MM.1S (cell line): ENCODE data around the gene ZNF184.

ENCODE experiments used
- DNase-seq: peaks from one replicate; pipeline ENCODE4 v3.0.0-alpha.2; 2015
- H2AFZ ChIP-seq: fragments of 300-600 bp; sonication (generic); 2 replicates; pipeline ENCODE4 v1.6.0; 2016; ENCODE audit warnings: antibody characterized with exemption, low read length
- H3F3A ChIP-seq: fragments of 300-600 bp; sonication (generic); 2 replicates; pipeline ENCODE4 v1.6.1; 2016; ENCODE audit warnings: mild to moderate bottlenecking, antibody characterized with exemption, low read length, moderate library complexity, mixed read lengths; ENCODE audit not compliant: insufficient read depth
- H3K27ac ChIP-seq: fragments of 300-600 bp; sonication (generic); 2 replicates; pipeline ENCODE4 v1.5.1; 2016; ENCODE audit warnings: mild to moderate bottlenecking, low read length
- H3K27me3 ChIP-seq: fragments of 300-600 bp; sonication (generic); replicated peaks from 2 replicates; pipeline ENCODE4 v1.6.0; 2016; ENCODE audit warnings: low read length; ENCODE audit not compliant: insufficient read depth
- H3K36me3 ChIP-seq: fragments of 300-600 bp; sonication (generic); replicated peaks from 2 replicates; pipeline ENCODE4 v1.6.1; 2016; ENCODE audit warnings: mild to moderate bottlenecking, low read length, mixed read lengths; ENCODE audit not compliant: insufficient read depth
- H3K4me1 ChIP-seq: fragments of 300-600 bp; sonication (generic); 2 replicates; pipeline ENCODE4 v1.6.1; 2016; ENCODE audit warnings: low read length, mixed read lengths
- H3K4me2 ChIP-seq: fragments of 300-600 bp; sonication (generic); 2 replicates; pipeline ENCODE4 v1.6.0; 2016; ENCODE audit warnings: low read depth, low read length
- H3K4me3 ChIP-seq: fragments of 300-600 bp; sonication (generic); 2 replicates; pipeline ENCODE4 v1.5.1; 2016; ENCODE audit warnings: low read length, mixed read lengths
- H3K79me2 ChIP-seq: fragments of 300-600 bp; sonication (generic); 2 replicates; pipeline ENCODE4 v1.6.1; 2016; ENCODE audit warnings: mixed run types, low read length, mixed read lengths
- H3K9ac ChIP-seq: fragments of 300-600 bp; sonication (generic); 2 replicates; pipeline ENCODE4 v1.6.1; 2016; ENCODE audit warnings: low read length, mixed read lengths
- H3K9me2 ChIP-seq: fragments of 300-600 bp; sonication (generic); replicated peaks from 2 replicates; pipeline ENCODE4 v1.6.1; 2016; ENCODE audit warnings: mild to moderate bottlenecking, low read length, mixed read lengths; ENCODE audit not compliant: insufficient read depth
- H3K9me3 ChIP-seq: fragments of 300-600 bp; sonication (generic); replicated peaks from 2 replicates; pipeline ENCODE4 v1.6.1; 2016; ENCODE audit warnings: mild to moderate bottlenecking, low read length, mixed read lengths; ENCODE audit not compliant: insufficient read depth
- H4K20me1 ChIP-seq: fragments of 300-600 bp; sonication (generic); 2 replicates; pipeline ENCODE4 v1.6.1; 2016; ENCODE audit warnings: mild to moderate bottlenecking, low read length, moderate library complexity, mixed read lengths; ENCODE audit not compliant: insufficient read depth
- EZH2 ChIP-seq: fragments of 300-600 bp; sonication (generic); optimal IDR thresholded peaks from 2 replicates; pipeline ENCODE3; 2017; ENCODE audit warnings: low read depth, mild to moderate bottlenecking, antibody characterized with exemption, low read length, mixed read lengths
- EZH2phosphoT487 ChIP-seq: fragments of 300-600 bp; sonication (generic); IDR thresholded peaks from 2 replicates; pipeline ENCODE4 v1.6.1; 2018; ENCODE audit warnings: antibody characterized with exemption, low read length
- TF ChIP-seq, protein P1 (sequence below): fragments of 300-600 bp; sonication (generic); IDR thresholded peaks from 2 replicates; pipeline ENCODE4 v1.5.1; 2016; ENCODE audit warnings: antibody characterized with exemption, low read length, mixed read lengths

ZNF184 gene

DNA sequence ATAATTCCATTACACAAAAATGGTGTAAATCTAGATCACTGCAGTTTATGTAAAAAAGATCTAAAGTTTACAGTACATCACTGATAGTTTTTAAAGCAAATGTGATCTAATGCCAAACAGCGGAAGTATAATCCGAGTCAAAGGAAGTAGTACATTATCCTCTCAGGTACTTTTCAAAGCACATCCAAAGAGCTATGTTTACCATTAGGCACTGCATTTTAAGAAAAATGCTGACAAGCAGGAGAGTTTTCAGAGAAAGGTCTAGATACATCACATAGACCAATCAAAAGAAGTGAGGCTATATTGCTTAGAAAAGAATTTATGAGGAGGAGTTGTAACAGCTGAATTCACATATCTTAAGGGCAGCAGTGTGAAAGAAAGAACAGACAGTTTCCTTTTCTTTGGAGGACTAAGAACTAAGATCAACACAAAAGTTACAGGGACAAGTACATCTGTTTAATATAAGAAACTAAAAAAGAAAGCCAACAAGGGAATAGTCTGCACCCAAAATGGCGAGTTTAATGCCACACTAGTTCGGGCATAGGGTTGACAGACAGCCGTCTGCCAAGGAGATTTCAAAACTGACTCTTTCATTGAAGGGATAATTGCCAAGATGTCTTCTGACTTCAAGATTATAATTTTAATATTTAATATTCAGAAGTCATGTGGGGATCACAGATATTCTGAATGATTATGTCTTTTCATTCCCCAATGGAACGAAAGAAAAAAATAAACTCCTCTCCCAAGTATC, 1.4 kb downstream of the ZNF184 start:
- TF ChIP-seq EZH2 (no peak), EZH2phosphoT487 (no peak)
- TF ChIP-seq, protein P1, sequence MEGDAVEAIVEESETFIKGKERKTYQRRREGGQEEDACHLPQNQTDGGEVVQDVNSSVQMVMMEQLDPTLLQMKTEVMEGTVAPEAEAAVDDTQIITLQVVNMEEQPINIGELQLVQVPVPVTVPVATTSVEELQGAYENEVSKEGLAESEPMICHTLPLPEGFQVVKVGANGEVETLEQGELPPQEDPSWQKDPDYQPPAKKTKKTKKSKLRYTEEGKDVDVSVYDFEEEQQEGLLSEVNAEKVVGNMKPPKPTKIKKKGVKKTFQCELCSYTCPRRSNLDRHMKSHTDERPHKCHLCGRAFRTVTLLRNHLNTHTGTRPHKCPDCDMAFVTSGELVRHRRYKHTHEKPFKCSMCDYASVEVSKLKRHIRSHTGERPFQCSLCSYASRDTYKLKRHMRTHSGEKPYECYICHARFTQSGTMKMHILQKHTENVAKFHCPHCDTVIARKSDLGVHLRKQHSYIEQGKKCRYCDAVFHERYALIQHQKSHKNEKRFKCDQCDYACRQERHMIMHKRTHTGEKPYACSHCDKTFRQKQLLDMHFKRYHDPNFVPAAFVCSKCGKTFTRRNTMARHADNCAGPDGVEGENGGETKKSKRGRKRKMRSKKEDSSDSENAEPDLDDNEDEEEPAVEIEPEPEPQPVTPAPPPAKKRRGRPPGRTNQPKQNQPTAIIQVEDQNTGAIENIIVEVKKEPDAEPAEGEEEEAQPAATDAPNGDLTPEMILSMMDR = no peak
- Histone ChIP-seq H3K79me2 (peaks cover 43% of the 10 kb centered on the region), H2AFZ (peak overlapping the region; percentile 54; the same call in 1 of the 2 replicates), H3K4me3 (peak overlapping the region; percentile 69), H3K27ac (peak overlapping the region; percentile 94; the same call in 1 of the 2 replicates), H3K4me2 (peak overlapping the region; percentile 70), H3K27me3 (no peaks in the 10 kb centered on the region), H3K4me1 (peaks cover 10% of the 10 kb centered on the region), H3K36me3 (peaks cover 10% of the 10 kb centered on the region; the same call in 1 of the 2 replicates), H3K9ac (peak overlapping the region; percentile 90), H3F3A (peaks cover 11% of the 10 kb centered on the region), H4K20me1 (no peaks in the 10 kb centered on the region), H3K9me3 (no peaks in the 10 kb centered on the region), H3K9me2 (no peaks in the 10 kb centered on the region)
- DNase-seq = no peak

DNA sequence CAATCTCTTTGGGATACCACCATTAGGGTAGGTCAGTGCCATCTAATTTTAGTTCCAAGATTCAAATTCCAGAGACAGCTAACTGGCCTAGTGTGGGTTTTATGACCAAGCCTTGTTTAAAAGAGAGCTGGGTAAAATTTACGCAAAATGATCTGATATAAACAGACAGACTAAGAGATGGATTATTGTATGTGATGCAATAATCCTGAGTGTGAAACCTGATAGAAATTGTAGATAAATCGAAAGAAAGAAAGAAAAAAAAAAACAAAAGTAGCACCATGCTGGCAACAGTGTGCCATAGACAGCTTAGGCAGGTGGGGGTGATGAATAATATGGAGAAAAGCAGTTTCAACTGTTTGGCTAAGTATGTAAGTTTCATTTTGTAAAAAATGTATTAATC, 2.9 kb downstream of the ZNF184 start:
- Histone ChIP-seq H3K27ac (no peak overlapping the region), H3K4me3 (no peak overlapping the region), H3K79me2 (peaks cover 43% of the 10 kb centered on the region), H4K20me1 (no peaks in the 10 kb centered on the region), H3K9me2 (no peaks in the 10 kb centered on the region), H2AFZ (no peak overlapping the region), H3K27me3 (no peaks in the 10 kb centered on the region), H3K4me2 (peak overlapping the region; percentile 70; the same call in 1 of the 2 replicates), H3F3A (peaks cover 11% of the 10 kb centered on the region), H3K4me1 (peaks cover 10% of the 10 kb centered on the region), H3K9me3 (no peaks in the 10 kb centered on the region), H3K36me3 (peaks cover 10% of the 10 kb centered on the region; the same call in 1 of the 2 replicates), H3K9ac (no peak overlapping the region)
- TF ChIP-seq, protein P1 = no peak
- TF ChIP-seq EZH2 = no peak
- no peak for TF ChIP-seq EZH2phosphoT487
- DNase-seq = no peak

DNA sequence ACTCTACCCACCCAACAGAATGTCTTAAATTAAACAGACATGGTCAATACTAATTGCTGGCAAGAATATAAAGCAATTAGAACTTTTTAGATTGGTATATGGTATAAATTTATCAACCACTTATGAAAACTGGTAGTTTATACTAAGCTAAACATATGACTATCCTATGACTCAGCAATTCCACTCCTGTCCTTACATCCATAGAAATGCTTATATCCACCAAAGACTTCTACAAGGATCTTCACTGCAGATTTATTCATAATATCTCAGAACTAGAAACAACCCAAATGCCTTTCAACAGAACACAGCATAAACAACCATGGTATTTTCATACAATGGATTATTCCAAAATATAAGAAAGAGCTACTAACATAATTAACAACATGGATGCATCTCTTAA, 4.6 kb downstream of the ZNF184 start:
- Histone ChIP-seq H3K36me3 (peaks cover 10% of the 10 kb centered on the region; the same call in 1 of the 2 replicates), H3K4me2 (no peak overlapping the region)

More for the DNA sequence above, 4.6 kb downstream of the ZNF184 start:
- H3K79me2 ChIP-seq = peaks cover 43% of the 10 kb centered on the region
- H3K27me3 ChIP-seq = no peaks in the 10 kb centered on the region
- H2AFZ ChIP-seq = no peak overlapping the region
- peaks cover 11% of the 10 kb centered on the region for H3F3A ChIP-seq
- TF ChIP-seq, protein P1 = no peak
- TF ChIP-seq EZH2 (no peak), EZH2phosphoT487 (no peak)
- no peak overlapping the region for H3K9ac ChIP-seq
- H3K9me2 ChIP-seq = no peaks in the 10 kb centered on the region
- no peaks in the 10 kb centered on the region for H4K20me1 ChIP-seq
- no peak overlapping the region for H3K27ac ChIP-seq
- H3K9me3 ChIP-seq = no peaks in the 10 kb centered on the region
- no peak overlapping the region for H3K4me3 ChIP-seq
- no peak for DNase-seq
- H3K4me1 ChIP-seq = peaks cover 10% of the 10 kb centered on the region
